Keratinocyte (primary cell): Measurements from ENCODE around the gene ZCWPW1. TPM values are rescaled to one million over a fixed set of nuclear protein-coding genes. Genes with fewer than 3 reads are reported as not detected.

Experiments used
- DNase-seq: peaks from one replicate; pipeline ENCODE4 v3.0.0-alpha.2; 2011; ENCODE audit warnings: low read depth, missing footprints, low spot score
- FAIRE-seq: peaks from 2 replicates; lab custom pipeline; 2011; peaks lifted over from hg19 to GRCh38; lab: Jason Lieb, UNC
- H2AFZ ChIP-seq: 2 replicates; pipeline ENCODE4 v1.6.0; 2012; ENCODE audit warnings: low read length, control low read depth, inconsistent platforms; ENCODE audit not compliant: control insufficient read depth
- H3K27ac ChIP-seq: 2 replicates; pipeline ENCODE4 v1.5.1; 2011; ENCODE audit warnings: low read length; ENCODE audit not compliant: control insufficient read depth, insufficient read depth
- H3K27me3 ChIP-seq: 3 replicates; pipeline ENCODE4 v1.6.0; 2011; ENCODE audit warnings: low read length; ENCODE audit not compliant: control insufficient read depth, insufficient read depth; ENCODE audit errors: extremely low read depth
- H3K36me3 ChIP-seq, 2 experiments: 2 replicates in 1 of 2; 3 replicates in 1 of 2; pipeline ENCODE4 v1.5.1; 2011; ENCODE audit warnings: low read length in 2 of 2, mild to moderate bottlenecking in 1 of 2; ENCODE audit not compliant: control insufficient read depth in 2 of 2, insufficient read depth in 2 of 2; ENCODE audit errors: extremely low read depth in 1 of 2
- H3K4me1 ChIP-seq: 3 replicates; pipeline ENCODE4 v1.5.1; 2011; ENCODE audit warnings: low read length; ENCODE audit not compliant: control insufficient read depth, insufficient read depth; ENCODE audit errors: extremely low read depth
- H3K4me2 ChIP-seq: 3 replicates; pipeline ENCODE4 v1.6.0; 2011; ENCODE audit warnings: low read depth, low read length; ENCODE audit not compliant: control insufficient read depth, insufficient read depth; ENCODE audit errors: extremely low read depth
- H3K4me3 ChIP-seq, 3 experiments: fragments of 200-600 bp in 1 of 3; sonication (generic) in 1 of 3; 2 replicates in 2 of 3; 3 replicates in 1 of 3; pipeline ENCODE4 v1.5.1; 2011 to 2016; ENCODE audit warnings: low read length in 3 of 3, mild to moderate bottlenecking in 3 of 3, control low read depth in 2 of 3, inconsistent platforms in 1 of 3, low read depth in 1 of 3, mixed read lengths in 1 of 3, mixed run types in 1 of 3, moderate library complexity in 1 of 3; ENCODE audit not compliant: control insufficient read depth in 2 of 3, insufficient read depth in 2 of 3; ENCODE audit errors: extremely low read depth in 1 of 3
- H3K79me2 ChIP-seq: 2 replicates; pipeline ENCODE4 v1.6.0; 2012; ENCODE audit warnings: low read length; ENCODE audit not compliant: control insufficient read depth, insufficient read depth
- H3K9ac ChIP-seq: 3 replicates; pipeline ENCODE4 v1.6.0; 2011; ENCODE audit warnings: low read length; ENCODE audit not compliant: control insufficient read depth, insufficient read depth; ENCODE audit errors: extremely low read depth
- H3K9me1 ChIP-seq: 3 replicates; pipeline ENCODE4 v1.6.0; 2011; ENCODE audit warnings: low read length; ENCODE audit not compliant: control insufficient read depth, insufficient read depth; ENCODE audit errors: extremely low read depth
- H3K9me3 ChIP-seq: 2 replicates; pipeline ENCODE4 v1.5.1; 2012; ENCODE audit warnings: low read depth, low read length; ENCODE audit not compliant: control insufficient read depth
- H4K20me1 ChIP-seq: 3 replicates; pipeline ENCODE4 v1.6.0; 2011; ENCODE audit warnings: low read length; ENCODE audit not compliant: control insufficient read depth, insufficient read depth; ENCODE audit errors: extremely low read depth
- EZH2 ChIP-seq: IDR thresholded peaks from one replicate; pipeline ENCODE4 v1.6.1; 2012; ENCODE audit warnings: inconsistent platforms, mild to moderate bottlenecking, low read length, moderate library complexity
- dilution Hi-C: fragments of 300-500 bp; cut with MboI; formaldehyde crosslinking; loops from one replicate; pipeline ENCODE4 v1.7.0; 2020; ENCODE audit warnings: low sequenced_read_pairs; ENCODE audit not compliant: extremely low pct_ligation_motif_present
- polyA plus RNA-seq, 5 experiments: library from polyadenylated mRNA; depleted of rRNA in 3 of 5; stranded (reverse) in 3 of 5; stranded (forward) in 1 of 5; unstranded in 1 of 5; fragments of >200 nt; gene quantifications; 1 replicate in 1 of 5; 2 replicates in 3 of 5; 3 replicates in 1 of 5; pipeline versions ENCODE4 v1.2.1 to v1.2.3, GENCODE V29; 2011 to 2012; ENCODE audit warnings: missing spikeins in 2 of 5, low read depth in 1 of 5, low replicate concordance in 1 of 5
- TF ChIP-seq, protein P1 (sequence below), 3 experiments: IDR thresholded peaks in 1 of 3; conservative IDR thresholded peaks in 1 of 3; optimal IDR thresholded peaks in 1 of 3; 2 replicates in 2 of 3; 3 replicates in 1 of 3; pipeline versions ENCODE3 to v1.5.1; 2011; ENCODE audit warnings: low read length in 3 of 3, mild to moderate bottlenecking in 3 of 3, moderate library complexity in 2 of 3, control low read depth in 1 of 3, inconsistent platforms in 1 of 3; ENCODE audit not compliant: insufficient read depth in 2 of 3; ENCODE audit errors: extremely low read depth in 1 of 3

ZCWPW1 gene
- polyA plus RNA-seq, 1 donor (not counting 4 experiments of a cell fraction or from before 2014, with no cell fraction given), result 1.4 TPM

DNA sequence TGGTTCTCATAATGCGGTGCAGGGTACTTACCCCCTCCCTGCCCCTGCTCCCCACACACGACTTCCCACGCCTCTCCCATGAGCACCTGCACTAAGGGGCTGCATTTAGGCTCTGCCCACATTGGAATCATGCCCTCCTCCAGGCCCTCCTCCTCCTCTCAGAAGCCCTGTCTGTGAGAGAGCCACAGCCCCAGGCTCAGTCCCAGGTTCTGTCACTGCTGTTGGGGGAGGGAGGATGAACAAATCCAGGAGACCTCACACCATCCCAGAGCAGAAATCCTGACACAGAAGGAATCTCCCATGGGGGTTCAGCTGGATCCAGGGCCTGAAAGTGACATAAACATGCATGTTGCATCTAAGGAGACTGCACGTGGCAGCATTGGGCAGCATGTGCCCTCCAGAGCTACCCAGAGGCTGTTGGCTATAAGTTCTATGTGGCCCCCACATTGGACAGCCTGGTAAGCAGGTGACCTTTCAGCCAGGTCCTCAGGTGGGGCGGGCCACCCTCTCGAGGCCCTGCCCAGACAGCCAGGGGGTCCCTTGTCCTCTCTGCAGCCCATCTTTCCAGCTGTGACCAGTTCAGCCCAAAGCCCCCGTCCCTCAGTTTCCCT is 56.8 kb downstream of the ZCWPW1 start:
- Histone ChIP-seq H2AFZ (no peak overlapping the region), H3K9me3 (no peaks in the 10 kb centered on the region), H3K4me3 (no peak overlapping the region), H3K36me3 (peaks cover 0 to 2% of the 10 kb centered on the region in 2 experiments), H3K27ac (no peak overlapping the region), H3K27me3 (no peaks in the 10 kb centered on the region), H4K20me1 (no peaks in the 10 kb centered on the region), H3K9ac (no peak overlapping the region), H3K4me2 (no peak overlapping the region), H3K9me1 (no peaks in the 10 kb centered on the region), H3K79me2 (no peaks in the 10 kb centered on the region), H3K4me1 (peaks cover 4% of the 10 kb centered on the region)
- TF ChIP-seq, protein P1, sequence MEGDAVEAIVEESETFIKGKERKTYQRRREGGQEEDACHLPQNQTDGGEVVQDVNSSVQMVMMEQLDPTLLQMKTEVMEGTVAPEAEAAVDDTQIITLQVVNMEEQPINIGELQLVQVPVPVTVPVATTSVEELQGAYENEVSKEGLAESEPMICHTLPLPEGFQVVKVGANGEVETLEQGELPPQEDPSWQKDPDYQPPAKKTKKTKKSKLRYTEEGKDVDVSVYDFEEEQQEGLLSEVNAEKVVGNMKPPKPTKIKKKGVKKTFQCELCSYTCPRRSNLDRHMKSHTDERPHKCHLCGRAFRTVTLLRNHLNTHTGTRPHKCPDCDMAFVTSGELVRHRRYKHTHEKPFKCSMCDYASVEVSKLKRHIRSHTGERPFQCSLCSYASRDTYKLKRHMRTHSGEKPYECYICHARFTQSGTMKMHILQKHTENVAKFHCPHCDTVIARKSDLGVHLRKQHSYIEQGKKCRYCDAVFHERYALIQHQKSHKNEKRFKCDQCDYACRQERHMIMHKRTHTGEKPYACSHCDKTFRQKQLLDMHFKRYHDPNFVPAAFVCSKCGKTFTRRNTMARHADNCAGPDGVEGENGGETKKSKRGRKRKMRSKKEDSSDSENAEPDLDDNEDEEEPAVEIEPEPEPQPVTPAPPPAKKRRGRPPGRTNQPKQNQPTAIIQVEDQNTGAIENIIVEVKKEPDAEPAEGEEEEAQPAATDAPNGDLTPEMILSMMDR (optimal IDR thresholded peaks at IDR 0.05 in 1 of 3, IDR thresholded peaks at IDR 0.05 in 1 of 3, conservative IDR thresholded peaks at IDR 0.05 in 1 of 3; ENCODE audit: extremely low read depth in 1 of 3, insufficient read depth in 2 of 3, low read length in 3 of 3), result no peak
- no peak for TF ChIP-seq EZH2
- DNase-seq (no peak), FAIRE-seq (no peak)
- dilution Hi-C loops, result no loop called here

GRCh38 chr7:100370746-100371145 is 57.8 kb downstream of the ZCWPW1 start:
- no peaks in the 10 kb centered on the region for H3K79me2 ChIP-seq
- no peak overlapping the region for H3K9ac ChIP-seq
- no peaks in the 10 kb centered on the region for H4K20me1 ChIP-seq
- no peak for DNase-seq
- H3K27ac ChIP-seq, result no peak overlapping the region
- TF ChIP-seq, protein P1 (optimal IDR thresholded peaks at IDR 0.05 in 1 of 3, IDR thresholded peaks at IDR 0.05 in 1 of 3, conservative IDR thresholded peaks at IDR 0.05 in 1 of 3; ENCODE audit: extremely low read depth in 1 of 3, insufficient read depth in 2 of 3, low read length in 3 of 3), result no peak
- TF ChIP-seq EZH2, result no peak
- H3K9me1 ChIP-seq, result no peaks in the 10 kb centered on the region
- FAIRE-seq, result no peak
- no peak overlapping the region for H2AFZ ChIP-seq
- H3K27me3 ChIP-seq, result no peaks in the 10 kb centered on the region
- dilution Hi-C loops, result no loop called here
- H3K4me2 ChIP-seq, result no peak overlapping the region
- no peak overlapping the region for H3K4me3 ChIP-seq
- H3K9me3 ChIP-seq, result no peaks in the 10 kb centered on the region
- peaks cover 4% of the 10 kb centered on the region for H3K4me1 ChIP-seq
- H3K36me3 ChIP-seq, result peaks cover 0 to 2% of the 10 kb centered on the region in 2 experiments
